Neuronal stem cell (in vitro differentiated cells): ENCODE measurements around the gene DBNDD2.

Experiments
- DNase-seq: peaks from one replicate; pipeline ENCODE4 v3.0.0-alpha.2; 2013; ENCODE audit warnings: low spot score
- H2AFZ ChIP-seq: one replicate; pipeline ENCODE4 v1.6.1; 2013; ENCODE audit warnings: mild to moderate bottlenecking, low read length, inconsistent platforms
- H2AK5ac ChIP-seq: 2 replicates; pipeline ENCODE4 v1.6.1; 2013; ENCODE audit warnings: low read depth, mild to moderate bottlenecking, inconsistent platforms, low read length, moderate library complexity, mixed read lengths
- H2BK120ac ChIP-seq: 2 replicates; pipeline ENCODE4 v1.6.1; 2013; ENCODE audit warnings: low read depth, mild to moderate bottlenecking, inconsistent platforms, low read length, moderate library complexity, mixed read lengths
- H2BK12ac ChIP-seq: one replicate; pipeline ENCODE4 v1.6.1; 2013; ENCODE audit warnings: low read length, inconsistent platforms
- H2BK15ac ChIP-seq: 2 replicates; pipeline ENCODE4 v1.6.1; 2013; ENCODE audit warnings: mild to moderate bottlenecking, low read length, inconsistent platforms, mixed read lengths
- H2BK5ac ChIP-seq: one replicate; pipeline ENCODE4 v1.6.1; 2013; ENCODE audit warnings: inconsistent platforms, mild to moderate bottlenecking, low read length, moderate library complexity
- H3K14ac ChIP-seq: one replicate; pipeline ENCODE4 v1.6.1; 2013; ENCODE audit warnings: low read length, inconsistent platforms
- H3K18ac ChIP-seq: 2 replicates; pipeline ENCODE4 v1.6.1; 2013; ENCODE audit warnings: low read length, inconsistent platforms
- H3K23ac ChIP-seq: 2 replicates; pipeline ENCODE4 v1.6.1; 2013; ENCODE audit warnings: low read depth, mild to moderate bottlenecking, mixed read lengths, low read length, inconsistent platforms; ENCODE audit not compliant: poor library complexity
- H3K27ac ChIP-seq: replicated peaks from 3 replicates; pipeline ENCODE4 v1.5.1; 2013; ENCODE audit warnings: low read length, inconsistent platforms
- H3K27me3 ChIP-seq, 3 experiments: 2 replicates each; pipeline ENCODE4 v1.6.1; 2013; ENCODE audit warnings: low read length in 3 of 3, mild to moderate bottlenecking in 2 of 3, inconsistent platforms in 1 of 3, low read depth in 1 of 3, mixed read lengths in 1 of 3, moderate library complexity in 1 of 3; ENCODE audit not compliant: control insufficient read depth in 3 of 3, insufficient read depth in 3 of 3
- H3K36me3 ChIP-seq, 2 donors: replicated peaks in 1 of 2; 2 replicates each; pipeline ENCODE4 v1.6.1; 2013; ENCODE audit warnings: low read length in 2 of 2; ENCODE audit not compliant: control insufficient read depth in 2 of 2, insufficient read depth in 2 of 2
- H3K4ac ChIP-seq: 2 replicates; pipeline ENCODE4 v1.6.1; 2013; ENCODE audit warnings: inconsistent platforms, mild to moderate bottlenecking, low read length, moderate library complexity
- H3K4me1 ChIP-seq, 2 donors: 1 replicate in 1 of 2; 2 replicates in 1 of 2; pipeline ENCODE4 v1.6.1; 2013; ENCODE audit warnings: low read length in 2 of 2, low read depth in 1 of 2; ENCODE audit not compliant: control insufficient read depth in 2 of 2, insufficient read depth in 1 of 2
- H3K4me2 ChIP-seq: one replicate; pipeline ENCODE4 v1.6.1; 2013; ENCODE audit warnings: mild to moderate bottlenecking, low read length, inconsistent platforms; ENCODE audit not compliant: insufficient read depth, poor library complexity, severe bottlenecking
- H3K4me3 ChIP-seq, 2 donors: 2 replicates each; pipeline ENCODE4 v1.5.1; 2013; ENCODE audit warnings: low read length in 2 of 2, mild to moderate bottlenecking in 2 of 2, inconsistent platforms in 1 of 2, moderate library complexity in 1 of 2
- H3K79me1 ChIP-seq: one replicate; pipeline ENCODE4 v1.6.1; 2013; ENCODE audit warnings: low read depth, mild to moderate bottlenecking, inconsistent platforms, low read length, moderate library complexity
- H3K9ac ChIP-seq: one replicate; pipeline ENCODE4 v1.6.1; 2013; ENCODE audit warnings: mild to moderate bottlenecking, low read depth, low read length, inconsistent platforms; ENCODE audit not compliant: poor library complexity
- H3K9me3 ChIP-seq, 2 donors: replicated peaks in 1 of 2; 2 replicates each; pipeline versions ENCODE3 to v1.6.1; 2013; ENCODE audit warnings: low read length in 2 of 2, mild to moderate bottlenecking in 2 of 2, inconsistent platforms in 1 of 2, low read depth in 1 of 2, mixed read lengths in 1 of 2, moderate library complexity in 1 of 2; ENCODE audit not compliant: control insufficient read depth in 2 of 2, insufficient read depth in 1 of 2
- H4K8ac ChIP-seq: one replicate; pipeline ENCODE4 v1.6.1; 2013; ENCODE audit warnings: low read depth, mild to moderate bottlenecking, inconsistent platforms, low read length, moderate library complexity
- H4K91ac ChIP-seq: one replicate; pipeline ENCODE4 v1.6.1; 2013; ENCODE audit warnings: low read length, low read depth, mild to moderate bottlenecking, inconsistent platforms; ENCODE audit not compliant: poor library complexity
- WGBS, 2 donors: extraction: QIAGEN DNeasy Blood & Tissue Kit; methylation state at CpG; one replicate each; pipeline ENCODE4 v1.1.7; 2013; ENCODE audit warnings: missing lambda C conversion rate in 2 of 2, mixed read lengths in 1 of 2; ENCODE audit not compliant: insufficient read length in 2 of 2, insufficient replicate concordance in 1 of 2; ENCODE audit errors: extremely low coverage in 2 of 2; 5-methylcytosine and 5-hydroxymethylcytosine counted together

The DBNDD2 gene

DNA sequence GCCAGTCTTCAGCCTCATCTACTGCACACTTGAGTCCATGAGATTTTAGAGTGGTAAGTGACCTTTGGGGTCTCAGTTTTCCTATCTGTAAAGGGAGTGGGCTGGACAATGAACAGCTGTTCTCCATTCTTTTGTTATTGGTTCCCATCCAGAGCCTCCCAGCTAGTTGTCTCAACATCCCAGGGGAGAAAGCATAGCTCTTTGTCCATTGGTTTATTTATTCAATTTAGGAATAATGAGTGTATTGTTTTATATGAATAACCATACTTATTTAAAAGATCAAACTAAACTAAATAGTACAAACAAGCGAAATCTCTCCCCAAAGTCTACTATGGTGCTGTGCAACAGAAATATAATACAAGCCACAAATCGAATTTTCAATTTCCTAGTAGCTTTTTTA lies 21.5 kb downstream of the DBNDD2 start:
- Histone ChIP-seq H3K79me1 (no peaks in the 10 kb centered on the region), H3K27me3 (no peaks in the 10 kb centered on the region), H2BK5ac (no peak overlapping the region), H4K91ac (no peak overlapping the region), H3K9me3 (no peaks in the 10 kb centered on the region), H2BK15ac (no peak overlapping the region), H2AK5ac (no peak overlapping the region), H3K18ac (no peak overlapping the region), H3K9ac (no peak overlapping the region), H4K8ac (no peak overlapping the region), H2AFZ (no peak overlapping the region), H3K4ac (no peak overlapping the region), H3K27ac (no peak overlapping the region), H3K14ac (no peak overlapping the region), H2BK120ac (no peak overlapping the region), H3K23ac (no peak overlapping the region), H3K4me3 (no peak overlapping the region), H3K4me2 (no peak overlapping the region), H3K4me1 (no peaks in the 10 kb centered on the region), H2BK12ac (no peak overlapping the region), H3K36me3 (peaks cover 4 to 18% of the 10 kb centered on the region in 2 donors)
- DNase-seq: no peak
- WGBS, 2 donors: no CpG with 5 or more reads among the region's 2 CpGs

DNA sequence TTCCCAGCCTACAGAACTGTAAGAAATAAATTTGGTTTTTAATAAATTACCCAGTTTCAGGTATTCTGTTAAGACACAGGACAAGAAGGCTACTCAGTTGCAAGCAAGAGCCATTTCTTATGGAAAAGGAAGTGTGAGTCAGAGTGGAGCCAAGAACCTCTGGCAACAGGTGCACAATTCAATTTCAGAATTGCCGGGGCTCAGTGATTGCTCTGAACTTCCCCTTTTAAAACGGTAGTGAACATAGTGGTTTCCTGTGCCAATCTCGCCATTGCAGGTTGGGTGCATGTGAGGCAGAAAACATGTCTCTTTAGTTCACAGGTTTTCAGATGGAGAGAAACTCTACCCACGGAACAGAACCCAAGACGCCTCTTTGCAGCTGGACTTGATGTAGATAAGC lies 24.2 kb downstream of the DBNDD2 start:
- no peak overlapping the region for H3K23ac ChIP-seq
- H3K4me2 ChIP-seq: no peak overlapping the region
- no peak overlapping the region for H2AK5ac ChIP-seq
- no peak overlapping the region for H2BK12ac ChIP-seq
- no peak overlapping the region for H3K14ac ChIP-seq
- H3K9me3 ChIP-seq: no peaks in the 10 kb centered on the region
- H3K9ac ChIP-seq: no peak overlapping the region
- H3K79me1 ChIP-seq: no peaks in the 10 kb centered on the region
- no peak overlapping the region for H2BK15ac ChIP-seq
- H3K18ac ChIP-seq: no peak overlapping the region
- H3K4me1 ChIP-seq: peaks cover 0 to 1% of the 10 kb centered on the region in 2 donors
- H4K91ac ChIP-seq: no peak overlapping the region
- no peak for DNase-seq
- no peak overlapping the region for H2BK120ac ChIP-seq
- H2BK5ac ChIP-seq: no peak overlapping the region
- no peak overlapping the region for H3K4me3 ChIP-seq
- H4K8ac ChIP-seq: no peak overlapping the region
- no CpG with 5 or more reads among the region's 5 CpGs for WGBS, 2 donors
- H3K27me3 ChIP-seq: no peaks in the 10 kb centered on the region
- no peak overlapping the region for H3K27ac ChIP-seq
- H3K36me3 ChIP-seq: peaks cover 2 to 3% of the 10 kb centered on the region in 2 donors
- no peak overlapping the region for H2AFZ ChIP-seq
- no peak overlapping the region for H3K4ac ChIP-seq

DNA sequence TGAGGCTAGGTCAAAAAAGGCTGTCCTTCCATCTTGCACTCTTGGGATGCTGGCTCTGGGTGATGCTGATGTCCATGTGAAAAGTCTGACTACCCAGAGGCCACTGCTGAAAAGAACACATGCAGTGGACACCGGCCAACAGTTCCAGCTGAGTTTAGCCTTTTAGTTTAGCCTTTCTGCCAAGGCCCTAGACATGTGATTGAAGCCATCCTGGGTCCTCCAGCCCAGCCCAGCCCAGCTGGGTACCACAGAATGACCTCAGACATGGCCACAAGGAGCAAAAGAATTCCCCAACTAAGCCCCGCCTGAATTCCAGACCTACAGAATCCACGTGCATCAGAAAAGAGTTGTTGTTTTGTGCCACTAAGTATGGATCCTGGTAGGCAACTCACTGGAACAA lies 25.2 kb downstream of the DBNDD2 start:
- Histone ChIP-seq H4K8ac (no peak overlapping the region), H3K9me3 (no peaks in the 10 kb centered on the region), H3K23ac (no peak overlapping the region), H2BK12ac (no peak overlapping the region), H3K27me3 (no peaks in the 10 kb centered on the region), H2AFZ (no peak overlapping the region), H2BK5ac (no peak overlapping the region), H3K4ac (no peak overlapping the region), H3K4me2 (no peak overlapping the region), H3K36me3 (peaks cover 0 to under 1% of the 10 kb centered on the region in 2 donors), H3K18ac (no peak overlapping the region), H3K14ac (no peak overlapping the region), H2BK120ac (no peak overlapping the region), H3K9ac (no peak overlapping the region), H3K4me1 (peaks cover 0 to 1% of the 10 kb centered on the region in 2 donors), H3K4me3 (no peak overlapping the region), H3K79me1 (no peaks in the 10 kb centered on the region), H2AK5ac (no peak overlapping the region), H3K27ac (no peak overlapping the region), H2BK15ac (no peak overlapping the region), H4K91ac (no peak overlapping the region)
- no CpG with 5 or more reads among the region's 3 CpGs for WGBS, 2 donors
- DNase-seq: no peak

- no peak overlapping the region for H2AFZ ChIP-seq
- no peak overlapping the region for H2BK15ac ChIP-seq
- H3K14ac ChIP-seq: no peak overlapping the region
- no peak overlapping the region for H3K4me3 ChIP-seq
- no peak overlapping the region for H3K4ac ChIP-seq
- H3K9me3 ChIP-seq: no peaks in the 10 kb centered on the region
- H3K79me1 ChIP-seq: no peaks in the 10 kb centered on the region
- no CpG with 5 or more reads among the region's 4 CpGs for WGBS, 2 donors
- H3K27me3 ChIP-seq: no peaks in the 10 kb centered on the region
- no peak overlapping the region for H2AK5ac ChIP-seq
- no peak overlapping the region for H3K23ac ChIP-seq
- no peak overlapping the region for H2BK12ac ChIP-seq
- H2BK120ac ChIP-seq: no peak overlapping the region
- DNase-seq: no peak
- no peaks in the 10 kb centered on the region for H3K36me3 ChIP-seq
- no peak overlapping the region for H4K8ac ChIP-seq
- no peak overlapping the region for H3K27ac ChIP-seq
- no peak overlapping the region for H2BK5ac ChIP-seq
- H3K9ac ChIP-seq: no peak overlapping the region
- no peak overlapping the region for H3K18ac ChIP-seq
- peaks cover 0 to 1% of the 10 kb centered on the region in 2 donors for H3K4me1 ChIP-seq
- no peak overlapping the region for H4K91ac ChIP-seq
- H3K4me2 ChIP-seq: no peak overlapping the region
Observed at GRCh38 chr20:45433976-45434375, 25.9 kb downstream of the DBNDD2 start.
